KMS-11 (cell line): ENCODE measurements around the gene ANGEL1.

Experiments used
- H2AFZ ChIP-seq: fragments of 200-600 bp; sonication (generic); 2 replicates; pipeline ENCODE4 v1.6.1; 2016; ENCODE audit warnings: antibody characterized with exemption, mixed run types, low read depth
- H3K27ac ChIP-seq: fragments of 200-600 bp; sonication (generic); 2 replicates; pipeline ENCODE4 v1.6.1; 2016; ENCODE audit warnings: mild to moderate bottlenecking, mixed run types
- H3K27me3 ChIP-seq: fragments of 200-600 bp; sonication (generic); 2 replicates; pipeline ENCODE4 v1.6.1; 2017; ENCODE audit warnings: mild to moderate bottlenecking, low read depth, mixed run types, moderate library complexity; ENCODE audit not compliant: insufficient read depth
- H3K36me3 ChIP-seq: fragments of 200-600 bp; sonication (generic); 2 replicates; pipeline ENCODE4 v1.6.1; 2017; ENCODE audit warnings: mild to moderate bottlenecking, mixed run types; ENCODE audit not compliant: insufficient read depth
- H3K4me1 ChIP-seq: fragments of 200-600 bp; sonication (generic); 2 replicates; pipeline ENCODE4 v1.6.1; 2016; ENCODE audit warnings: mild to moderate bottlenecking, low read depth, mixed run types; ENCODE audit not compliant: poor library complexity, severe bottlenecking
- H3K4me2 ChIP-seq: fragments of 200-600 bp; sonication (generic); 2 replicates; pipeline ENCODE4 v1.7.0; 2016; ENCODE audit warnings: mild to moderate bottlenecking, mixed run types
- H3K4me3 ChIP-seq: fragments of 200-600 bp; sonication (generic); IDR thresholded peaks from 2 replicates; pipeline ENCODE4 v1.6.1; 2017; ENCODE audit warnings: low read depth, low read length, mixed read lengths; ENCODE audit not compliant: insufficient read depth
- H3K79me2 ChIP-seq: fragments of 200-600 bp; sonication (generic); 2 replicates; pipeline ENCODE4 v1.6.1; 2016; ENCODE audit warnings: low read depth, mixed run types; ENCODE audit not compliant: insufficient read depth
- H3K9ac ChIP-seq: fragments of 200-600 bp; sonication (generic); 2 replicates; pipeline ENCODE4 v1.6.1; 2016; ENCODE audit warnings: mild to moderate bottlenecking, mixed run types
- H4K20me1 ChIP-seq: fragments of 200-600 bp; sonication (generic); 2 replicates; pipeline ENCODE4 v1.6.1; 2016; ENCODE audit warnings: mild to moderate bottlenecking, mixed run types; ENCODE audit not compliant: insufficient read depth
- CTCF ChIP-seq: fragments of 200-600 bp; sonication (generic); conservative IDR thresholded peaks from 2 replicates; pipeline ENCODE4 v1.6.1; 2017; ENCODE audit warnings: low read depth, mild to moderate bottlenecking, antibody characterized with exemption, low read length, moderate library complexity, mixed read lengths

The ANGEL1 gene

GRCh38 chr14:76767681-76768656 is 44.7 kb downstream of the ANGEL1 start:
- no peak for TF ChIP-seq CTCF
- H2AFZ ChIP-seq: no peak overlapping the region
- no peaks in the 10 kb centered on the region for H3K36me3 ChIP-seq
- H3K4me2 ChIP-seq: no peak overlapping the region
- H3K79me2 ChIP-seq: no peaks in the 10 kb centered on the region
- H3K4me1 ChIP-seq: no peaks in the 10 kb centered on the region
- H3K9ac ChIP-seq: no peak overlapping the region
- H3K27me3 ChIP-seq: no peaks in the 10 kb centered on the region
- H3K27ac ChIP-seq: no peak overlapping the region
- H4K20me1 ChIP-seq: no peaks in the 10 kb centered on the region
- no peak overlapping the region for H3K4me3 ChIP-seq

- no peak overlapping the region for H3K9ac ChIP-seq
- no peak overlapping the region for H3K4me2 ChIP-seq
- H3K4me3 ChIP-seq: no peak overlapping the region
- H3K27ac ChIP-seq: no peak overlapping the region
- no peak for TF ChIP-seq CTCF
- no peaks in the 10 kb centered on the region; the same call in 1 of the 2 replicates for H3K27me3 ChIP-seq
- no peak overlapping the region for H2AFZ ChIP-seq
- H3K4me1 ChIP-seq: no peaks in the 10 kb centered on the region
- no peaks in the 10 kb centered on the region for H3K36me3 ChIP-seq
- H4K20me1 ChIP-seq: no peaks in the 10 kb centered on the region
- H3K79me2 ChIP-seq: no peaks in the 10 kb centered on the region
These were observed 47.2 kb downstream of the ANGEL1 start for GRCh38 chr14:76765461-76765931.

- no peak overlapping the region for H3K4me3 ChIP-seq
- H4K20me1 ChIP-seq: no peaks in the 10 kb centered on the region
- no peaks in the 10 kb centered on the region for H3K4me1 ChIP-seq
- no peak for TF ChIP-seq CTCF
- H3K9ac ChIP-seq: no peak overlapping the region
- no peak overlapping the region for H3K27ac ChIP-seq
- H3K79me2 ChIP-seq: no peaks in the 10 kb centered on the region
- H3K4me2 ChIP-seq: no peak overlapping the region
- no peaks in the 10 kb centered on the region; the same call in 1 of the 2 replicates for H3K27me3 ChIP-seq
- no peak overlapping the region for H2AFZ ChIP-seq
- no peaks in the 10 kb centered on the region for H3K36me3 ChIP-seq
These were observed 49.3 kb downstream of the ANGEL1 start for GRCh38 chr14:76763096-76764041.

GRCh38 chr14:76762411-76763095 is 50.1 kb downstream of the ANGEL1 start:
- H2AFZ ChIP-seq: no peak overlapping the region; the same call in 1 of the 2 replicates
- no peak overlapping the region for H3K9ac ChIP-seq
- peak overlapping the region; percentile 51 for H3K4me2 ChIP-seq

More at GRCh38 chr14:76762411-76763095, 50.1 kb downstream of the ANGEL1 start:
- H3K4me3 ChIP-seq: no peak overlapping the region
- H3K27ac ChIP-seq: no peak overlapping the region
- no peaks in the 10 kb centered on the region for H3K36me3 ChIP-seq
- no peaks in the 10 kb centered on the region; the same call in 1 of the 2 replicates for H3K27me3 ChIP-seq
- H3K79me2 ChIP-seq: no peaks in the 10 kb centered on the region
- no peak for TF ChIP-seq CTCF
- no peaks in the 10 kb centered on the region for H4K20me1 ChIP-seq
- H3K4me1 ChIP-seq: no peaks in the 10 kb centered on the region
